Tibial nerve (tissue), 4 donors: ENCODE measurements around the gene PCSK6. TPM values are rescaled to one million over a fixed set of nuclear protein-coding genes. Genes with fewer than 3 reads are reported as not detected.
A peak's percentile ranks its signal among the peaks of the same experiment; 100 is the strongest.

Experiments
- DNase-seq, 2 donors: peaks; one replicate each; pipeline ENCODE4 v3.0.0-alpha.2; 2019; ENCODE audit warnings: low spot score in 2 of 2
- H3K27ac ChIP-seq, 4 donors: fragments of 200-600 bp; sonication (generic) in 3 of 4; one replicate each; pipeline ENCODE4 v1.5.1; 2017 to 2019; ENCODE audit warnings: mild to moderate bottlenecking in 1 of 4
- H3K27me3 ChIP-seq, 2 donors: fragments of 200-600 bp; sonication (generic) in 1 of 2; one replicate each; pipeline versions ENCODE4 v1.5.1 to v1.6.0; 2017 to 2019
- H3K36me3 ChIP-seq, 3 donors: fragments of 200-600 bp; sonication (generic); one replicate each; pipeline ENCODE4 v1.5.1; 2018 to 2019
- H3K4me1 ChIP-seq, 4 donors: fragments of 200-600 bp; sonication (generic) in 3 of 4; one replicate each; pipeline ENCODE4 v1.5.1; 2017 to 2019
- H3K4me3 ChIP-seq, 4 donors: fragments of 200-600 bp; sonication (generic) in 3 of 4; one replicate each; pipeline ENCODE4 v1.5.1; 2017 to 2019; ENCODE audit warnings: mild to moderate bottlenecking in 1 of 4, moderate library complexity in 1 of 4
- H3K9me3 ChIP-seq, 4 donors: fragments of 200-600 bp; sonication (generic) in 3 of 4; one replicate each; pipeline ENCODE4 v1.5.1; 2017 to 2019
- EP300 ChIP-seq, 2 donors: sonication (generic); formaldehyde crosslinking; IDR thresholded peaks; one replicate each; pipeline ENCODE4 v1.6.1; 2017; ENCODE audit warnings: antibody characterized with exemption in 2 of 2, mild to moderate bottlenecking in 1 of 2
- POLR2A ChIP-seq, 2 donors: fragments of 450-650 bp; IDR thresholded peaks; one replicate each; pipeline ENCODE4 v1.6.1; 2017; ENCODE audit warnings: antibody characterized with exemption in 2 of 2, mild to moderate bottlenecking in 2 of 2, moderate library complexity in 2 of 2
- WGBS, 2 donors: methylation state at CpG; one replicate each; pipeline ENCODE4 v1.1.5; 2018; 5-methylcytosine and 5-hydroxymethylcytosine counted together
- total RNA-seq, 4 donors: library from RNA; depleted of rRNA; stranded (reverse); fragments of >200 nt; gene quantifications; one replicate each; pipeline ENCODE4 v1.1.0, GENCODE V29; 2016
- TF ChIP-seq, protein P1 (sequence below), 5 experiments: fragments of 200-600 bp in 3 of 5; fragments of 450-650 bp in 2 of 5; sonication (generic) in 3 of 5; IDR thresholded peaks; one replicate each; pipeline ENCODE4 v1.5.1; 2016 to 2019; ENCODE audit warnings: antibody characterized with exemption in 5 of 5, mild to moderate bottlenecking in 3 of 5, moderate library complexity in 2 of 5

PCSK6 gene
- total RNA-seq, 4 donors from 2014 or later: 8.5 to 27.0 (median 13.2) TPM

DNA sequence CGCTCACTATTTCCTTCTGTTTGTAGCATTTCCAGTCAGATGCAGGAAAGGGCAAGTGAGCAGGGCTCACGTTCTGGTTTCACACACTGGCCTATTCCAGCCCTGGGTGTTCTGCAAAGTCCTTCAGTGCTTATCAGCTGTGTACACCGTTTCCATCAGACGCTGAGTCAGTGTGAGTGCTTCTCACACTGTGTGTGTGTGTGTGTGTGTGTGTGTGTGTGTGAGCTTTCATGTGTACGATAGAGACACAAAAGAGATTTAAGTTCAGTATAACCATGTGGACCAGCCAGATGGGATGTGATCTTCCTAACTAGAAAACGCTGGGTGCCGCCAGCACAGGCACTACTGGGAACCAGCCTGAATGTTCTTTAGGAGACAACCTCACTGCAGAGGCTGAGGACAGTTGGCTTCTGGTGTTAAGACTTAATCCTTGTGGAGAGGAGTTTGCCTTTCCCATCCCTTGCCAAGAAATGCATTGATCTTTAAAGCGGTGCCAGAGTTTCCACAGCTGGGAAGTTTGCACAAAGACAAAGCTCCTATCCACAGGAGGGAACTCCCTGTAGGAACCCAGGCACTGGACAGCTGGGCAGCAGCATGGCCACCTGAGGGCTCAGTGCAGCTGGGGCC lies 233.8 kb downstream of the PCSK6 start:
- H3K27me3 ChIP-seq: no peaks in the 10 kb centered on the region
- no peaks in the 10 kb centered on the region for H3K36me3 ChIP-seq
- H3K9me3 ChIP-seq: no peaks in the 10 kb centered on the region
- peaks cover 0 to 15% (median 0%) of the 10 kb centered on the region in 4 donors for H3K4me1 ChIP-seq
- DNase-seq: no peak
- no peak overlapping the region for H3K4me3 ChIP-seq
- WGBS, 2 donors: 40 to 44% methylated on average over 8 of the region's 8 CpGs
- TF ChIP-seq EP300 (IDR thresholded peaks at IDR 0.05) (peak in 1 of 2 donors; percentile 25), POLR2A (IDR thresholded peaks at IDR 0.05) (no peak)
- H3K27ac ChIP-seq: peak overlapping the region in 1 of 4 donors; percentile 30

DNA sequence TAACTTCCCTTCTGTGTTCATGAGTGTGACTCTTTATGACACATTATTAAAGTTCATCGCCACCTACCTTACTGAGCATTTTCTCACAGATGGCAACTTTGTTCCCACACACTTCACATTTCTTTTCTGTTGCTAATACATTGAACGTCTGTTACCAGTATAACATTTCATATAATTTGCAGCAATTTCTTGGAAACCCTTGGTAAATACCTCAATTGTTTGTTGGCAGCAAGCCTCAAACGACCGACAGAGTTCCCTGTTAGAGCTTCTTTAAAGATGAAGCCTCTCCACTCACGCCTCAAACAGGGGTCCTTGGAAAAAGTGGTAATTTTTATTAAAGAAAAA lies 234.5 kb downstream of the PCSK6 start:
- Histone ChIP-seq H3K9me3 (no peaks in the 10 kb centered on the region), H3K4me1 (peaks cover 0 to 22% (median 5%) of the 10 kb centered on the region in 4 donors), H3K4me3 (no peak overlapping the region), H3K36me3 (no peaks in the 10 kb centered on the region), H3K27me3 (no peaks in the 10 kb centered on the region), H3K27ac (peak overlapping the region in 1 of 4 donors; percentile 30)
- DNase-seq: no peak
- 53% methylated on average over 5 of the region's 5 CpGs for WGBS, 2 donors
- no peak for TF ChIP-seq EP300 (IDR thresholded peaks at IDR 0.05)
- TF ChIP-seq POLR2A (IDR thresholded peaks at IDR 0.05): no peak
- TF ChIP-seq, protein P1, sequence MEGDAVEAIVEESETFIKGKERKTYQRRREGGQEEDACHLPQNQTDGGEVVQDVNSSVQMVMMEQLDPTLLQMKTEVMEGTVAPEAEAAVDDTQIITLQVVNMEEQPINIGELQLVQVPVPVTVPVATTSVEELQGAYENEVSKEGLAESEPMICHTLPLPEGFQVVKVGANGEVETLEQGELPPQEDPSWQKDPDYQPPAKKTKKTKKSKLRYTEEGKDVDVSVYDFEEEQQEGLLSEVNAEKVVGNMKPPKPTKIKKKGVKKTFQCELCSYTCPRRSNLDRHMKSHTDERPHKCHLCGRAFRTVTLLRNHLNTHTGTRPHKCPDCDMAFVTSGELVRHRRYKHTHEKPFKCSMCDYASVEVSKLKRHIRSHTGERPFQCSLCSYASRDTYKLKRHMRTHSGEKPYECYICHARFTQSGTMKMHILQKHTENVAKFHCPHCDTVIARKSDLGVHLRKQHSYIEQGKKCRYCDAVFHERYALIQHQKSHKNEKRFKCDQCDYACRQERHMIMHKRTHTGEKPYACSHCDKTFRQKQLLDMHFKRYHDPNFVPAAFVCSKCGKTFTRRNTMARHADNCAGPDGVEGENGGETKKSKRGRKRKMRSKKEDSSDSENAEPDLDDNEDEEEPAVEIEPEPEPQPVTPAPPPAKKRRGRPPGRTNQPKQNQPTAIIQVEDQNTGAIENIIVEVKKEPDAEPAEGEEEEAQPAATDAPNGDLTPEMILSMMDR (IDR thresholded peaks at IDR 0.05): no peak

DNA sequence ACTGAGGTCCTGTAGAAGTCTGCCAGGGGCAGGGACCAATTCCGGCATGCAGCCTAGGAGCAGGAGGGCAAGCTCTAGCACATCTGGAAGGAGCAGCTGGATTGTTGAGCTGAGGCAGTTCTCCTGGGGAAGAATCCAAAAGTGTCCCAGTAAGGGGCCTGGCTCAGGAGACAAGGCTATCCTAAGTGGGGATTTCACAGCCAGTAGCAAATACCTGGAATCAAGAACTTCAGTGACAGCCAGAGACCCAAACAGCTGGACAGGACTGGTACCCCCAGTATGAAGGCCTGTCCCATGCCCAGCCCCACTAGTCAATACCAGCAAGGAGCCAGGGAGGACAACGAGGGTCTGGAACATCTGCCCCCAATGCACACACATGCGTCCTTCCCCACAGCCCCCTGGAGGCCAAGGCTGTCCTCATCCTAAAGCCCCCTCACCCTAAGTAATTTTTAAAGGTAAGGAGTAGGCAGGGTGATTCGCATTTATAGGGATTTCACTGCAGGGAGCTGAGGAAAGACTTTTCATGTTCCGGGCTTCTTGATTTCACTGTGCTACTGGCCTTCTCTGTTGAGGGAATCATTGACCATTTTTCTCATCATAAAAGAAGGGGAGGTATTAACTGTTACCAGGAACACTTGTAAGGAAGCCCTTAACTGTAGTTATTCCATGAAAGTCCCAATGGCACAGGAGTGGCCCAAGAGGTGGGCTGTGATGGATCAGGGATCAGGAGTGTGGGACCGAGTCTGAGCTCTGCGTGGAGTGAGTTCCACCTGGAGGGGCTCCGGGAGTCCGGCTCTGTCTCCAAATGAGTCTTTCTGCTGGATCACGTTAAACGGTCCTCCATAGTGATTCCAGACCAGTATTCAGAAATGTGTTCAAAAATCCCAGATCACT lies 235.1 kb downstream of the PCSK6 start:
- 82 to 89% methylated on average over 11 of the region's 11 CpGs for WGBS, 2 donors
- no peak for DNase-seq

More for the DNA sequence above, 235.1 kb downstream of the PCSK6 start:
- H3K4me1 ChIP-seq: peaks cover 0 to 28% (median 9%) of the 10 kb centered on the region in 4 donors
- no peaks in the 10 kb centered on the region for H3K9me3 ChIP-seq
- TF ChIP-seq, protein P1 (IDR thresholded peaks at IDR 0.05): no peak
- no peak for TF ChIP-seq EP300 (IDR thresholded peaks at IDR 0.05)
- no peak for TF ChIP-seq POLR2A (IDR thresholded peaks at IDR 0.05)
- no peak overlapping the region for H3K4me3 ChIP-seq
- no peaks in the 10 kb centered on the region for H3K27me3 ChIP-seq
- no peaks in the 10 kb centered on the region for H3K36me3 ChIP-seq
- peak overlapping the region in 1 of 4 donors; percentile 30 for H3K27ac ChIP-seq

Other genes with a start within 250 kb of the PCSK6 start
- gene CHSY1, start 237.7 kb downstream of the PCSK6 start, total RNA-seq: 10 to 100 TPM; 22.0 to 29.7 (median 24.6) TPM
- 100 to 1,000 TPM in 1 of 4 donors, 10 to 100 TPM in 3; 64.8 to 104 (median 88.0) TPM for gene SELENOS, start 212.2 kb downstream of the PCSK6 start, total RNA-seq
- gene SNRPA1, start 194.5 kb downstream of the PCSK6 start, total RNA-seq: 10 to 100 TPM; 28.4 to 50.6 (median 40.0) TPM
- 10 to 100 TPM; 33.5 to 54.0 (median 40.9) TPM for gene TM2D3, start 162.7 kb upstream of the PCSK6 start, total RNA-seq
- 10 to 100 TPM; 33.9 to 43.7 (median 36.4) TPM for gene TARS3, start 234.8 kb upstream of the PCSK6 start, total RNA-seq